Lung (tissue), 12 donors: Measurements from ENCODE around the gene SLC22A23. TPM values are rescaled to one million over a fixed set of nuclear protein-coding genes. Genes with fewer than 3 reads are reported as not detected.

Experiments used
- ATAC-seq: fragments of 200-7000 bp; cut with Tn5 transposase; one replicate; pipeline ENCODE4 v1.9.1; 2020; ENCODE audit warnings: moderate number of reproducible peaks; ENCODE audit not compliant: insufficient read depth, low FRiP score
- DNase-seq, 3 donors: peaks; one replicate each; pipeline ENCODE4 v3.0.0-alpha.2; 2013 to 2017
- H3K27ac ChIP-seq, 2 donors: one replicate each; pipeline ENCODE4 v1.5.1; 2013; ENCODE audit warnings: mild to moderate bottlenecking in 2 of 2, moderate library complexity in 2 of 2, control low read depth in 1 of 2, inconsistent platforms in 1 of 2, low read depth in 1 of 2, low read length in 1 of 2
- H3K27me3 ChIP-seq, 3 donors: one replicate each; pipeline ENCODE4 v1.5.1; 2013; ENCODE audit warnings: low read length in 2 of 3; ENCODE audit not compliant: control insufficient read depth in 3 of 3, insufficient read depth in 3 of 3
- H3K36me3 ChIP-seq, 4 donors: one replicate each; pipeline ENCODE4 v1.5.1; 2013; ENCODE audit warnings: low read length in 4 of 4, mild to moderate bottlenecking in 1 of 4, moderate library complexity in 1 of 4; ENCODE audit not compliant: control insufficient read depth in 4 of 4, insufficient read depth in 4 of 4
- H3K4me1 ChIP-seq, 5 donors: one replicate each; pipeline ENCODE4 v1.5.1; 2013; ENCODE audit warnings: low read length in 5 of 5, mild to moderate bottlenecking in 2 of 5, moderate library complexity in 1 of 5; ENCODE audit not compliant: control insufficient read depth in 5 of 5, insufficient read depth in 5 of 5
- H3K4me3 ChIP-seq: one replicate; pipeline ENCODE4 v1.5.1; 2013; ENCODE audit warnings: mild to moderate bottlenecking, control low read depth, moderate library complexity
- H3K9ac ChIP-seq, 2 donors: one replicate each; pipeline ENCODE4 v1.5.1; 2013; ENCODE audit warnings: low read length in 2 of 2, control low read depth in 1 of 2; ENCODE audit not compliant: insufficient read depth in 1 of 2
- H3K9me3 ChIP-seq, 4 donors: one replicate each; pipeline ENCODE4 v1.5.1; 2013; ENCODE audit warnings: low read length in 3 of 4, mild to moderate bottlenecking in 1 of 4, moderate library complexity in 1 of 4; ENCODE audit not compliant: control insufficient read depth in 4 of 4, insufficient read depth in 3 of 4
- CTCF ChIP-seq: IDR thresholded peaks from 2 replicates; pipeline ENCODE4 v1.5.1; 2012; ENCODE audit warnings: mild to moderate bottlenecking; ENCODE audit errors: control extremely low read depth, extremely low read depth
- WGBS, 2 donors: extraction: QIAGEN DNeasy Blood & Tissue Kit; methylation state at CpG; one replicate each; pipeline ENCODE4 v1.1.7; 2013; 5-methylcytosine and 5-hydroxymethylcytosine counted together
- polyA plus RNA-seq, 2 donors: library from polyadenylated mRNA; stranded (reverse); fragments of 200-250 nt; gene quantifications; one replicate each; pipeline ENCODE4 v1.2.1, GENCODE V29; 2013
- total RNA-seq, 2 donors: library from RNA; depleted of rRNA in 1 of 2; stranded (reverse); fragments of >200 nt in 1 of 2; gene quantifications; one replicate each; pipeline ENCODE4 v1.2.1, GENCODE V29; 2014 to 2021
- donor health status: control.
- donor health status: control.
- donor health status: Bipolar disorder and iron deficiency.
- donor health status: healthy.
- donor health status: DM: yes; HTN: yes; CAD: no.

Gene SLC22A23
- total and polyA plus RNA-seq, 4 donors, result 6.6 to 45.6 (median 24.1) TPM

GRCh38 chr6:3499603-3500002 lies 42.8 kb upstream of the SLC22A23 start:
- no peaks in the 10 kb centered on the region for H3K36me3 ChIP-seq
- 76 to 84% methylated on average over 1 of the region's 1 CpG for WGBS, 2 donors
- peaks cover 0 to 32% (median 5%) of the 10 kb centered on the region in 5 donors for H3K4me1 ChIP-seq
- ATAC-seq, result no peak
- H3K9ac ChIP-seq, result no peak overlapping the region
- H3K27me3 ChIP-seq, result no peaks in the 10 kb centered on the region
- no peak for DNase-seq
- no peak for TF ChIP-seq CTCF
- H3K4me3 ChIP-seq, result no peak overlapping the region
- peaks cover 0 to 2% (median 0%) of the 10 kb centered on the region in 4 donors for H3K9me3 ChIP-seq
- H3K27ac ChIP-seq, result no peak overlapping the region

- DNase-seq (no peak), ATAC-seq (no peak)
- TF ChIP-seq CTCF, result no peak
- no peak overlapping the region for H3K9ac ChIP-seq
- no peak overlapping the region for H3K27ac ChIP-seq
- WGBS, 2 donors, result 87 to 90% methylated on average over 1 of the region's 1 CpG
- peaks cover 0 to 2% (median 0%) of the 10 kb centered on the region in 4 donors for H3K9me3 ChIP-seq
- H3K36me3 ChIP-seq, result no peaks in the 10 kb centered on the region
- H3K4me3 ChIP-seq, result no peak overlapping the region
- H3K27me3 ChIP-seq, result no peaks in the 10 kb centered on the region
- peaks cover 0 to 14% (median 0%) of the 10 kb centered on the region in 5 donors for H3K4me1 ChIP-seq
These were observed 39.5 kb upstream of the SLC22A23 start for GRCh38 chr6:3496395-3496794.

- no peak for TF ChIP-seq CTCF
- Histone ChIP-seq H3K4me3 (no peak overlapping the region), H3K4me1 (no peaks in the 10 kb centered on the region), H3K36me3 (no peaks in the 10 kb centered on the region), H3K9me3 (peaks cover 0 to 2% (median 0%) of the 10 kb centered on the region in 4 donors), H3K27ac (no peak overlapping the region), H3K27me3 (no peaks in the 10 kb centered on the region), H3K9ac (no peak overlapping the region)
- DNase-seq, result no peak
- ATAC-seq, result no peak
- 85 to 89% methylated on average over 7 of the region's 7 CpGs for WGBS, 2 donors
These were observed 37.7 kb upstream of the SLC22A23 start for GRCh38 chr6:3494391-3495100.

- no peak for TF ChIP-seq CTCF
These were observed 33.8 kb upstream of the SLC22A23 start for GRCh38 chr6:3490625-3490980.

More at GRCh38 chr6:3490625-3490980, 33.8 kb upstream of the SLC22A23 start:
- peaks cover 0 to 2% (median 0%) of the 10 kb centered on the region in 4 donors for H3K9me3 ChIP-seq
- H3K4me3 ChIP-seq, result no peak overlapping the region
- H3K36me3 ChIP-seq, result no peaks in the 10 kb centered on the region
- ATAC-seq, result no peak
- no peak overlapping the region for H3K27ac ChIP-seq
- no peaks in the 10 kb centered on the region for H3K4me1 ChIP-seq
- H3K9ac ChIP-seq, result no peak overlapping the region
- H3K27me3 ChIP-seq, result no peaks in the 10 kb centered on the region
- WGBS, 2 donors, result 95 to 98% methylated on average over 2 of the region's 2 CpGs
- no peak for DNase-seq
